Measurements from ENCODE around the gene NUP85.
A peak's percentile ranks its signal among the peaks of the same experiment; 100 is the strongest.

Gene NUP85

DNA sequence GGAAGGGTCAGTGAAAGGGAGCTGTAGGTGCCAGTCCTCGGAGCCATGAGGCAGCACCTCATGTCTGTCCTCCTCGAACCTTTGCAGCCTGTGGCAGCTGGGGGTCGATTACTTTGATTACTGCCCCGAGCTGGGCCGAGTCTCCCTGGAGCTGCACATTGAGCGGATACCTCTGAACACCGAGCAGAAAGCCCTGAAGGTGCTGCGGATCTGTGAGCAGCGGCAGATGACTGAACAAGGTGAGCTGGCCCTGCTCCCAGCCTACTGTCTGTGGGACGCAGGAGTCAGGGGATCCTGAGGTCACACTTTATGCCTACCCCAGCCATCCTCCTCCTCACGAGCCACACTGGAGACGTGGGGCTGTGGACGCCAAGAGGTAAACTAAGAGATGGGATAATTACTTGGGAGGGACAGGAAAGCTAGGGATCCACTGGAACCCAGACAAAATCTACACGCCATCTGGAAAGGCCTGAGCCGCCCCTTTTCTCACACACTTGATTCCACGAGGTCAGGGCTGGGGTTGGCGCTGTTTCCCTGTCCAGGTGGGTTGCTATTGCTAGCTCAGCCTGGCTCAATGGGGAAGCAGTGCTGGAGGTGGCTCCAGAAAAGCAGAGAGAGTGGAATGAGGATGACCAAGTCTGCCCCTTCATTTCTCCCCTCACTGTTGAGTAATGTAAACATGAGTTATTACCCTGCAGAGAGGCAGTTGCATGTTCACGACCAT lies 26.4 kb downstream of the NUP85 start:
- in situ Hi-C loops (cut with HindIII; ENCODE audit: low sequenced_read_pairs): no loop called here
- TF ChIP-seq, protein P1, sequence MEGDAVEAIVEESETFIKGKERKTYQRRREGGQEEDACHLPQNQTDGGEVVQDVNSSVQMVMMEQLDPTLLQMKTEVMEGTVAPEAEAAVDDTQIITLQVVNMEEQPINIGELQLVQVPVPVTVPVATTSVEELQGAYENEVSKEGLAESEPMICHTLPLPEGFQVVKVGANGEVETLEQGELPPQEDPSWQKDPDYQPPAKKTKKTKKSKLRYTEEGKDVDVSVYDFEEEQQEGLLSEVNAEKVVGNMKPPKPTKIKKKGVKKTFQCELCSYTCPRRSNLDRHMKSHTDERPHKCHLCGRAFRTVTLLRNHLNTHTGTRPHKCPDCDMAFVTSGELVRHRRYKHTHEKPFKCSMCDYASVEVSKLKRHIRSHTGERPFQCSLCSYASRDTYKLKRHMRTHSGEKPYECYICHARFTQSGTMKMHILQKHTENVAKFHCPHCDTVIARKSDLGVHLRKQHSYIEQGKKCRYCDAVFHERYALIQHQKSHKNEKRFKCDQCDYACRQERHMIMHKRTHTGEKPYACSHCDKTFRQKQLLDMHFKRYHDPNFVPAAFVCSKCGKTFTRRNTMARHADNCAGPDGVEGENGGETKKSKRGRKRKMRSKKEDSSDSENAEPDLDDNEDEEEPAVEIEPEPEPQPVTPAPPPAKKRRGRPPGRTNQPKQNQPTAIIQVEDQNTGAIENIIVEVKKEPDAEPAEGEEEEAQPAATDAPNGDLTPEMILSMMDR (IDR thresholded peaks at IDR 0.05; ENCODE audit: low read depth, low read length, missing control alignments): no peak
- no peak for DNase-seq (ENCODE audit: low read depth)
- H3K4me3 ChIP-seq (ENCODE audit: low read depth, low read length): no peak overlapping the region

DNA sequence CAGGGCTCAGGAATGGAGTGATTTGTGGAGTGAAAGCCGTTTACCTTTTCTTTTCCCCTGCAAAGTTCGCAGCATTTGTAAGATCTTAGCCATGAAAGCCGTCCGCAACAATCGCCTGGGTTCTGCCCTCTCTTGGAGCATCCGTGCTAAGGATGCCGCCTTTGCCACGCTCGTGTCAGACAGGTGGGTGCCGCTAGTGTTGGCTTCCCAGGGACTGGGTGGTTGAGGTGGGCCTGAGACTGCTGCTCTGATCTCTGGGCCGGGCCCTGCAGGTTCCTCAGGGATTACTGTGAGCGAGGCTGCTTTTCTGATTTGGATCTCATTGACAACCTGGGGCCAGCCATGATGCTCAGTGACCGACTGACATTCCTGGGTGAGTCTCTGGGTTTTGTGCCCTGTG lies 27.3 kb downstream of the NUP85 start:
- no peak overlapping the region for H3K4me3 ChIP-seq (ENCODE audit: low read depth, low read length)
- DNase-seq (ENCODE audit: low read depth): no peak
- TF ChIP-seq, protein P1 (IDR thresholded peaks at IDR 0.05; ENCODE audit: low read depth, low read length, missing control alignments): no peak
- in situ Hi-C loops (cut with HindIII; ENCODE audit: low sequenced_read_pairs): no loop called here

DNA sequence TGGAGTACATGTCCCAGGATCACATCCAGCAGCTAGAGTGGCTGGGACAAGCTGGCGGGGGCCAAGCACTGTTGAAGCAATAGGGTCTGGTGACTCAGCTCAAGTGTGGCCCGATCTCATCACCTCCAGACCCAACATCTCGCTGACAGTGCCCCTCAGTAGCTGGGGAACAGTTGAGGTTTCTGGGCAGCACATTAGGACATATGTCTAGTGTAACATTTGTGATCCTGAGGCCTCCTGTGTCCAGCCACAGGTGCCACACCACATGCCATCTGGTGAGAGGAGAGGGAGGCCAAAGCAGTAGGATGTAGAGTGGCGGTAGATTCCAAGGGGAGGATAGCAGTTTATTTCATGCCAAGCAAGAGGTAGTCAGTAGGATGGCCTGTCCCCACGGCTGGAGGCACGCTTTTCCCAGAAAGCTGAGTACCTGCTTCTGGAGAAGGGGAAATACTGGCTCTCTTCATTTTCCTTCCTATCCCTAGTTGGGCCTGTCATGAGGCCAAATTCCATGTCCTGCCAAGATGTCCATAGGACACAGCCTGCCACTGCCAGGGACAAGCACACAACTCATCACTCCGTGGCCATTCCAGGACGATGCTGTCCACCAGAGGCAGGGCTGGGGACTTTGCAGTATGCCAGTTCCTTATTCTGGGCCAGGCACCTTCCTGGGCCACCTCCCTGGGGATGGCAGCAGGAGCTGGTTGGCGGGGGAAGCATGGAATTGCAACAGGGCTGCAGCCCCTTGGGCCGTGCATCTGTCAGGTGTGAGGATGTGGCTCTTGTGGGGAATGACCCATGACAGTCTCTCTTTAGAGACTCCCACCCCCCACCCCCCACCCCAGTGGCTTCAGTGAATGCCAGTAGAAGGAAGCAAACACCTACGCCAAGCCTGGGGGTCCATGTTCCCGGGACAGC lies 31.9 kb downstream of the NUP85 start:
- TF ChIP-seq, protein P1 (IDR thresholded peaks at IDR 0.05; ENCODE audit: low read depth, low read length, missing control alignments): no peak
- DNase-seq (ENCODE audit: low read depth): no peak
- in situ Hi-C loops (cut with HindIII; ENCODE audit: low sequenced_read_pairs): no loop called here

DNA sequence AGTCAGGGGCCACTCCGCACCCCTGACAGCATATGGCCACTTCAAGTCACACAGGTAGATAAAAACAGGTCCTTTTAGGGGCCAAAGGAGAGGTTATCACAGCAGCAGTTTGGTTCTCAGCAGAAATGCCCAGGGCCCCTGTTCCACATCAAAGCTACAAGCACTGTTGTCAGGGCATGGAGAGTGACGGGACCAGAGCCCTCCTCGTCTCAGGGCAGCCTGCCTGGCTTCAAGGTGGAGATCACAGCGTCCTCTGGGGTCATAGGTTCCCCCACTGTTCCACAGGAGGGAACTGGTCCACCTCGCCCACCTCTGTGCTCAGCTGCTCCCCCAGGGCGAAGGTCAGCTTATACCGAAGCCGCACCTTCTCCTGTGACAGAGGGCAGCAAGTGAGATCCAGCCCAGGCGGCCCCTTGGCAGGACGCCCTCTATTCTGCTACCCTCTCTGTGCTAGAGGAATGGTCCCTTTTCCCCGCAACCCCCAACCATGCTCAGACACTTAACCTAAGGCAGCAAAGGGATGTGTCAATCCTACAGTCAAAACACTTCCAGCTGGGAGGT lies 32.6 kb downstream of the NUP85 start:
- in situ Hi-C loops (cut with HindIII; ENCODE audit: low sequenced_read_pairs): no loop called here
- TF ChIP-seq, protein P1 (IDR thresholded peaks at IDR 0.05; ENCODE audit: low read depth, low read length, missing control alignments): no peak
- no peak for DNase-seq (ENCODE audit: low read depth)

More for the DNA sequence above, 31.9 kb downstream of the NUP85 start:
- no peak overlapping the region for H3K4me3 ChIP-seq (ENCODE audit: low read depth, low read length)

DNA sequence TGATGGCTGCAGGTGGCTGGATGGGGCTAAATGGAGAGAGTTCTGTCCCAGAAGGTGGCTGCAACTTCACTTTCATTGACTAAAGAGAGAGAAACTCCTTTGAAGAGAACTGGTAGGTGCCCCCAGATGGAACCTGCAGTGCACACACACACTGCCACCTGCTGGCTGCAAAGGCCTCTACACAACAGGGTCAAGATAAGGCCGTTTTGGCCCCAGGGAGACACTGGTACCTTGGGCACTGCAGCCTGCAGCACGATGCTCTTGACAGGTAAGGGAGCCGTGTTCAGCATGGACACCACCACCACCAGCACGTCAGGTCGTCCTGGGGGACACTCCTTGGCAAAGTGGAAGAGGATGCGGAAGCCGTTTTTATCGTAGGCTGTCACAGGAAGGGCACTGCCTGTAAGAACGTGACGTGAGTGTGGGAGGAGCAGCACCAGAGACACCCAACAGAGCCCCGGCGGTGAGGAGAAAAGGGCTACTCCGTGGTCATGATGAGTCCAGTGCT lies 33.3 kb downstream of the NUP85 start:
- TF ChIP-seq, protein P1 (IDR thresholded peaks at IDR 0.05; ENCODE audit: low read depth, low read length, missing control alignments): peak; percentile 93
- in situ Hi-C loops (cut with HindIII; ENCODE audit: low sequenced_read_pairs): no loop called here
- peak; percentile 33 for DNase-seq (ENCODE audit: low read depth)
- no peak overlapping the region for H3K4me3 ChIP-seq (ENCODE audit: low read depth, low read length)

More for the DNA sequence above, 32.6 kb downstream of the NUP85 start:
- no peak overlapping the region for H3K4me3 ChIP-seq (ENCODE audit: low read depth, low read length)

DNA sequence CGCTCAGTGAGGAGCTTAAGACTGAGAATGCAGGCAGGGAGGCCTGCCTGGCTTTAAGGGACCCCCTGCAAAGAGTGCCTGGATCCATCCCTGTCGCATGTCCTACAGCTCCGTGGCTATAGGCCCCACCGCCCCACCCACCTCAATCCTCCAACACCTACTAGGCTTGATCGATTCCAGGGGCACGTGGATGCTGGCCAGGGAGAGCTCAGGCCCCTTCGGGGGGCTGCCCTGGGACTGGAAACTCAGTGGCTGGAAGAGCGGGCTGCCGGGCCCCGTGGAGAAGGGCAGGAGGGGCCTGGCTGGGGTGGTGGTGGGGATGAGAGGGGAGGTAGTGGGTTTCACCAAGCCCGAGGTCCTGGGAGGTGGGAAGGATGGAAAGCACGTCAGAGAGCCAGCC lies 33.7 kb downstream of the NUP85 start:
- in situ Hi-C loops (cut with HindIII; ENCODE audit: low sequenced_read_pairs): no loop called here
- H3K4me3 ChIP-seq (ENCODE audit: low read depth, low read length): no peak overlapping the region
- TF ChIP-seq, protein P1 (IDR thresholded peaks at IDR 0.05; ENCODE audit: low read depth, low read length, missing control alignments): no peak

More for the DNA sequence above, 33.7 kb downstream of the NUP85 start:
- no peak for DNase-seq (ENCODE audit: low read depth)
